Endodermal cell (in vitro differentiated cells): ENCODE measurements around the gene DCPS. TPM values are rescaled to one million over a fixed set of nuclear protein-coding genes. Genes with fewer than 3 reads are reported as not detected.

ENCODE experiments used
- DNase-seq: peaks from one replicate; pipeline ENCODE4 v3.0.0-alpha.2; 2017
- H3K27ac ChIP-seq: 2 replicates; pipeline ENCODE4 v1.5.1; 2013; ENCODE audit warnings: mild to moderate bottlenecking, low read depth, low read length, moderate library complexity
- H3K27me3 ChIP-seq: 2 replicates; pipeline ENCODE4 v1.6.1; 2013; ENCODE audit warnings: mild to moderate bottlenecking, low read length, moderate library complexity; ENCODE audit not compliant: insufficient read depth, control insufficient read depth, poor library complexity, severe bottlenecking
- H3K36me3 ChIP-seq: 2 replicates; pipeline ENCODE4 v1.7.0; 2013; ENCODE audit warnings: mild to moderate bottlenecking, low read length, moderate library complexity; ENCODE audit not compliant: control insufficient read depth, insufficient read depth
- H3K4me1 ChIP-seq: one replicate; pipeline ENCODE4 v1.7.0; 2013; ENCODE audit warnings: low read length; ENCODE audit not compliant: control insufficient read depth, insufficient read depth
- H3K4me3 ChIP-seq: 2 replicates; pipeline ENCODE4 v1.5.1; 2013; ENCODE audit warnings: mild to moderate bottlenecking, low read length, moderate library complexity
- H3K9ac ChIP-seq: 2 replicates; pipeline ENCODE4 v1.6.1; 2013; ENCODE audit warnings: mild to moderate bottlenecking, low read length, moderate library complexity; ENCODE audit not compliant: poor library complexity, severe bottlenecking; ENCODE audit errors: extremely low read depth
- H3K9me3 ChIP-seq: 2 replicates; pipeline ENCODE4 v1.6.1; 2013; ENCODE audit warnings: mild to moderate bottlenecking, low read length, moderate library complexity; ENCODE audit not compliant: control insufficient read depth
- H3K27ac Mint-ChIP-seq: 2 replicates; pipeline ENCODE4 v1.8.0; 2020; ENCODE audit warnings: mixed read lengths
- H3K27me3 Mint-ChIP-seq: 2 replicates; pipeline ENCODE4 v1.8.0; 2021; ENCODE audit warnings: mild to moderate bottlenecking, mixed read lengths; ENCODE audit not compliant: insufficient read depth
- H3K36me3 Mint-ChIP-seq: 2 replicates; pipeline ENCODE4 v1.8.0; 2020; ENCODE audit warnings: low read depth, mixed read lengths
- H3K4me1 Mint-ChIP-seq: 2 replicates; pipeline ENCODE4 v1.8.0; 2020; ENCODE audit warnings: mixed read lengths
- H3K4me3 Mint-ChIP-seq: 2 replicates; pipeline ENCODE4 v1.8.0; 2020; ENCODE audit warnings: mild to moderate bottlenecking, moderate library complexity, mixed read lengths
- H3K9me3 Mint-ChIP-seq: 2 replicates; pipeline ENCODE4 v1.8.0; 2020; ENCODE audit warnings: mild to moderate bottlenecking, mixed read lengths
- WGBS, 2 experiments: methylation state at CpG; one replicate each; pipeline versions ENCODE4 v1.1.5 to v1.1.7; 2013; ENCODE audit warnings: missing lambda C conversion rate in 2 of 2, mixed read lengths in 1 of 2; ENCODE audit not compliant: insufficient coverage in 1 of 2, insufficient read length in 1 of 2; 5-methylcytosine and 5-hydroxymethylcytosine counted together
- total RNA-seq, 2 donors: library from RNA; stranded (reverse); fragmentation: NEBNext Ultra II Directional in 1 of 2; extraction: Animal tissue kit (Norgen Biotek cat#: 25700) in 1 of 2; gene quantifications; 2 replicates in 1 of 2; 3 replicates in 1 of 2; pipeline ENCODE4 v1.2.1, GENCODE V29; 2021
- TF ChIP-seq, protein P1 (sequence below): fragments of 200-600 bp; sonication (generic); conservative IDR thresholded peaks from 2 replicates; pipeline ENCODE4 v1.5.0; 2021; ENCODE audit warnings: antibody characterized with exemption, mild to moderate bottlenecking

Gene DCPS
- total RNA-seq, 2 donors from 2014 or later, result 19.0 to 22.6 TPM

- TF ChIP-seq, protein P1, sequence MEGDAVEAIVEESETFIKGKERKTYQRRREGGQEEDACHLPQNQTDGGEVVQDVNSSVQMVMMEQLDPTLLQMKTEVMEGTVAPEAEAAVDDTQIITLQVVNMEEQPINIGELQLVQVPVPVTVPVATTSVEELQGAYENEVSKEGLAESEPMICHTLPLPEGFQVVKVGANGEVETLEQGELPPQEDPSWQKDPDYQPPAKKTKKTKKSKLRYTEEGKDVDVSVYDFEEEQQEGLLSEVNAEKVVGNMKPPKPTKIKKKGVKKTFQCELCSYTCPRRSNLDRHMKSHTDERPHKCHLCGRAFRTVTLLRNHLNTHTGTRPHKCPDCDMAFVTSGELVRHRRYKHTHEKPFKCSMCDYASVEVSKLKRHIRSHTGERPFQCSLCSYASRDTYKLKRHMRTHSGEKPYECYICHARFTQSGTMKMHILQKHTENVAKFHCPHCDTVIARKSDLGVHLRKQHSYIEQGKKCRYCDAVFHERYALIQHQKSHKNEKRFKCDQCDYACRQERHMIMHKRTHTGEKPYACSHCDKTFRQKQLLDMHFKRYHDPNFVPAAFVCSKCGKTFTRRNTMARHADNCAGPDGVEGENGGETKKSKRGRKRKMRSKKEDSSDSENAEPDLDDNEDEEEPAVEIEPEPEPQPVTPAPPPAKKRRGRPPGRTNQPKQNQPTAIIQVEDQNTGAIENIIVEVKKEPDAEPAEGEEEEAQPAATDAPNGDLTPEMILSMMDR, result no peak
- Mint-ChIP-seq H3K4me3 (no peak overlapping the region), H3K9me3 (no peaks in the 10 kb centered on the region), H3K27me3 (peaks cover 1% of the 10 kb centered on the region), H3K27ac (no peak overlapping the region), H3K36me3 (peaks cover 48% of the 10 kb centered on the region), H3K4me1 (peaks cover 5% of the 10 kb centered on the region)
- no peaks in the 10 kb centered on the region for H3K4me1 ChIP-seq
- DNase-seq, result no peak
- H3K36me3 ChIP-seq, result peaks cover 44% of the 10 kb centered on the region
- no peak overlapping the region for H3K9ac ChIP-seq
- H3K27ac ChIP-seq, result no peak overlapping the region
- H3K4me3 ChIP-seq, result no peak overlapping the region
- no peaks in the 10 kb centered on the region for H3K9me3 ChIP-seq
- peaks cover 4% of the 10 kb centered on the region for H3K27me3 ChIP-seq
- WGBS, 2 experiments, result 94 to 96% methylated on average over 11 of the region's 11 CpGs
These were observed 26.5 kb upstream of the DCPS start for GRCh38 chr11:126277322-126277721.

DNA sequence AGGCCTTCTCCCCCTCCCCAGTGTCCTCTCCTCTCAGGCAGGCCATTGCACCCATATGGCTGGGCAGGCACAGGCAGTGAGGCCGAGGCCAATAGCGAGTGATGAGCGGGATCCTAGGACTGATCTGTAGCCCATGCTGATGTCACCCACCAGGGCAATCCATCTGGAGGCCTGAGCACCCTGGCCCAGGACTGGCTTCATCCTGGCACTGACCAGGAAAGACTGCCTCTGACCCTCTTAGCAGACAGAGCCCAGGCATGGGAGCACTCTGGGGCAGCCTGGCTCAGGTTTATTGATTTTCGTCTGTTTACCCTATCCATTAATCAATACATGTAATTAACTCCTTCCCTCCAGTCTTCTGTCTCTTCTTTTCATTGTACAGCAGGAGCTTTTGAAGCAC lies 26.1 kb upstream of the DCPS start:
- Mint-ChIP-seq H3K9me3 (no peaks in the 10 kb centered on the region), H3K36me3 (peaks cover 44% of the 10 kb centered on the region), H3K27ac (no peak overlapping the region), H3K4me1 (peaks cover 7% of the 10 kb centered on the region), H3K27me3 (peaks cover 1% of the 10 kb centered on the region), H3K4me3 (no peak overlapping the region)
- Histone ChIP-seq H3K4me1 (no peaks in the 10 kb centered on the region), H3K36me3 (peaks cover 39% of the 10 kb centered on the region), H3K9ac (no peak overlapping the region), H3K9me3 (no peaks in the 10 kb centered on the region), H3K27ac (no peak overlapping the region), H3K27me3 (peaks cover 4% of the 10 kb centered on the region), H3K4me3 (no peak overlapping the region)
- TF ChIP-seq, protein P1, result no peak
- DNase-seq, result no peak
- 95 to 100% methylated on average over 2 to 4 of the region's 4 CpGs for WGBS, 2 experiments

GRCh38 chr11:126279191-126279590 lies 24.7 kb upstream of the DCPS start:
- Mint-ChIP-seq H3K27me3 (peaks cover 1% of the 10 kb centered on the region), H3K9me3 (no peaks in the 10 kb centered on the region), H3K36me3 (peaks cover 31% of the 10 kb centered on the region), H3K4me3 (no peak overlapping the region), H3K27ac (no peak overlapping the region), H3K4me1 (peaks cover 10% of the 10 kb centered on the region)
- no peak overlapping the region for H3K4me3 ChIP-seq
- H3K27ac ChIP-seq, result no peak overlapping the region
- DNase-seq, result no peak
- H3K4me1 ChIP-seq, result no peaks in the 10 kb centered on the region
- no peak overlapping the region for H3K9ac ChIP-seq
- TF ChIP-seq, protein P1, result no peak
- peaks cover 4% of the 10 kb centered on the region for H3K27me3 ChIP-seq
- H3K36me3 ChIP-seq, result peaks cover 26% of the 10 kb centered on the region
- WGBS, 2 experiments, result 88 to 90% methylated on average over 8 of the region's 8 CpGs
- no peaks in the 10 kb centered on the region for H3K9me3 ChIP-seq
